Muscle layer of duodenum (tissue), 2 donors: Measurements from ENCODE around the gene RERE.

Source experiments
- H3K27ac ChIP-seq: one replicate; pipeline ENCODE4 v1.7.0; 2013; ENCODE audit warnings: mild to moderate bottlenecking, low read length
- H3K27me3 ChIP-seq: one replicate; pipeline ENCODE4 v1.7.0; 2013; ENCODE audit warnings: low read depth, mild to moderate bottlenecking, control low read depth, low read length
- H3K36me3 ChIP-seq, 2 donors: one replicate each; pipeline ENCODE4 v1.7.0; 2013; ENCODE audit warnings: low read length in 2 of 2, control low read depth in 1 of 2, mild to moderate bottlenecking in 1 of 2; ENCODE audit not compliant: insufficient read depth in 2 of 2, control insufficient read depth in 1 of 2
- H3K4me1 ChIP-seq, 2 donors: one replicate each; pipeline ENCODE4 v1.7.0; 2013; ENCODE audit warnings: low read length in 2 of 2, mild to moderate bottlenecking in 2 of 2, control low read depth in 1 of 2, moderate library complexity in 1 of 2; ENCODE audit not compliant: insufficient read depth in 2 of 2, control insufficient read depth in 1 of 2
- H3K4me3 ChIP-seq, 2 donors: one replicate each; pipeline ENCODE4 v1.7.0; 2013; ENCODE audit warnings: low read length in 2 of 2, low read depth in 1 of 2, mild to moderate bottlenecking in 1 of 2
- H3K9me3 ChIP-seq, 2 donors: one replicate each; pipeline ENCODE4 v1.7.0; 2013; ENCODE audit warnings: low read length in 2 of 2, control low read depth in 1 of 2, mild to moderate bottlenecking in 1 of 2; ENCODE audit not compliant: control insufficient read depth in 1 of 2
- donor health status: healthy.

The RERE gene

DNA sequence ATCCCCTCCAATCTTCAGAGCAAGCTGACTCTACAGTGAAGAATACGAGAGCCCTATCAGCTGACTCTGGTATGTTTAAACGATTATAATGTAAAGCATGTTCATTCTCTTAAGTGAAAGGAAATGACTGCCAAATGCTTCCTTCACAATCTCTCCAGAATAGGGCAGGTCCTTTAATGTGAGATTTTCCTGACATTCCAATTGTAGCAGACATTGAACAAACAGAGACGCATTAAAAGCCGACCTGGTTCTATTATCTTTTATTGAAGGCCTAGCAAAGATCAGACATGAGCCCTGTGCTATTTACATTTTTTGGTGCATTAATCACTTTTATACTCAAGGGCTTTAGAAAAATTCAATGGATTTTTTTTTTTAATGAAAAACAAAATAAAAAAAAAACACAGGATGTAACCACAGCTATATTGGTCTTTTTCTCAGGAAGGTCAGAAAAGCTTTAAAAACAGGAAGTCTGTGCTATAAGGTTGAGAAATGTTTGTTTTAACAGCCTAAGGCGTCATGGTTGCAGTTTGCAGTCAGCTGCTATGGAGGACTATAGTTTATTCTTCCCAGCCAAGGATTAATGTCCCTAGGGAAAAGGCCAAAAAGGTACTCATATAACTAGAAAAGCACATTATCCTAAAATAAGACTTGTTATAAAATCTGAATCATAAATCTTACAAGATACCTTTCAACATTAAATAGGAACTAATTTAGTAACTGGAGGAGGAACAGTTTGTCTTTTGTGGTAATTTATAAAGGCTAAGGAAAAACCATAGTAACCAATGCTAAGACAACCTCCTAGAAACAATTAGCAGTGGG, 104.8 kb downstream of the RERE start:
- H3K4me3 ChIP-seq: peak overlapping the region in 1 of 2 donors; percentile 37
- H3K4me1 ChIP-seq: peaks cover 11 to 25% of the 10 kb centered on the region in 2 donors
- no peaks in the 10 kb centered on the region for H3K36me3 ChIP-seq
- H3K27me3 ChIP-seq: no peaks in the 10 kb centered on the region
- H3K27ac ChIP-seq: peak overlapping the region; percentile 12
- no peaks in the 10 kb centered on the region for H3K9me3 ChIP-seq

DNA sequence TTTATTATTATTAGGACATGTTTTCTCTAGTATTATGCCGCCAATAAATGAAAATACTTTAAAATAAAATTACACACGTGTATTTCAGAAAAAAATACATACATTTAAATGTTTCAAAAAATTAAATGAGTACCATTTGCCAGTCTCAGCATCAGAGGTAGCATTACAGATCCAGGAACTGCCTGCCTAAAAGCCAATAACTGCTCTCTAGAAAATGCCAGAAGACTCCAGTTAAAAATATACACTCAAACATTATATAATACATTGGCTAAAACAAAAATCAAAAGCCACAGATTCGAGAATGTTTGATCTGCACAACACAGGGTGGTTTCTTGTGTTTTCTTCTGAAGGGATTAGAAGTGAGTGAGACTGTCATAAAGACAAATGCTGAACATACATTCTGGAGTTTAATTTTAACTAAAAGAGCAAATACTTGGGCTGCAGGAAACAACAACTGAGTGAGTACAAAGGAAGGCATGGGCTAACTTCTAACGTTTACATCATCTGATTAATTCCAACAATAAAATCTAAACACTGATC, 105.5 kb downstream of the RERE start:
- peak overlapping the region in 1 of 2 donors; percentile 37 for H3K4me3 ChIP-seq
- H3K27ac ChIP-seq: peak overlapping the region; percentile 12

DNA sequence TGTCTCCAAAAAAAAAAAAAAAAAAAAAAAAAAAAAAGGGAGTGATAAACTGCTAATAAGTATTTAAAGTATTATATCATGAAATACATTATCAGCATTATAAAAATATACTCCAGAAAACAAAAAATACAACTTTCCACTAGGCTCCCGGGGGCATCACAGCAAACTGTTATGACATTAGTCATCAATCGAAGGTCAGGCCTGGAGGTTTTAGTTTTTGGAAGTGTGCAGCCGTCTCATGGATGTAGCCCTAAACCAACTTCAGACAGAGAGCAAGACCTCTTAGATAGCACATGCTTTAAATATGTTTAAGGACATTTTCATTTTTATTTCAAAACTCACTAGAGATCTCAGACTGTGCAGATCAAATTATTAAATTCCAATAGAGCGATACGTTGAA, 106.3 kb downstream of the RERE start:
- Histone ChIP-seq H3K4me1 (peaks cover 11 to 31% of the 10 kb centered on the region in 2 donors), H3K27ac (no peak overlapping the region), H3K27me3 (no peaks in the 10 kb centered on the region)

More for the DNA sequence above, 105.5 kb downstream of the RERE start:
- no peaks in the 10 kb centered on the region for H3K36me3 ChIP-seq
- H3K27me3 ChIP-seq: no peaks in the 10 kb centered on the region
- no peaks in the 10 kb centered on the region for H3K9me3 ChIP-seq
- H3K4me1 ChIP-seq: peaks cover 11 to 29% of the 10 kb centered on the region in 2 donors

DNA sequence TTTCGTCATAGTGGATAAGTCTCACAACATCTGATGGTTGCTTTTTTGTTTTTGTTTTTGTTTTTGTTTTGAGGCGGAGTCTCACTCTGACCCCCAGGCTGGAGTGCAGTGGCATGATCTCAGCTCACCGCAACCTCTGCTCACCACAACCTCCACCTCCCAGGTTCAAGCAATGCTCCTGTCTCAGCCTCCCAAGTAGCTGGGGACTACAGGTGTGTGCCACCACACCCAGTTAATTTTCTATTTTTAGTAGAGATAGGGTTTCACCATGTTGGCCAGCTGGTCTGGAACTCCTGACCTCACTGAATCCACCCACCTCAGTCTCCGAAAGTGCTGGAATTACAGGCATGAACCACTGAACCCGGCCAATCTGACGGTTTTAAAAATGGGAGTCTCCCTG, 109.2 kb downstream of the RERE start:
- Histone ChIP-seq H3K27ac (no peak overlapping the region), H3K4me1 (peaks cover 11 to 38% of the 10 kb centered on the region in 2 donors)

More for the DNA sequence above, 106.3 kb downstream of the RERE start:
- no peaks in the 10 kb centered on the region for H3K9me3 ChIP-seq
- H3K36me3 ChIP-seq: no peaks in the 10 kb centered on the region
- no peak overlapping the region for H3K4me3 ChIP-seq

DNA sequence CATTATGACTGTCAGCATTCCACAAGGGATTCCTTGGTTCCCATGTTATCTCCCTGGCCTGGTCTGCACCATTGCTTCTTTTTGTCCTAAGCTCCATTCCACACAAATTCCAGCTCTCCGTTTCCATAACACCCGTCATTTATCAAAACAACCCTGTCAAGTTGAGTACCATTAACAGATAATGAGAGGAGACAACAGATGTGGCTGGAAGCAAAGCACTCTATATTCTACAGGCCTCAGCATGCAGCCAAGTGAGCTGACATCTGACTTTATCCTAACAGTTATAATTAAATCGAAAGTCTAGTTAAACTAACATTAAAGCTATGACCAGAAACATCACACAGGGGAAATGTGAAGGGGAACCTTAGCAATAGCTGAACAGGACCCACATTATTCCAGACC, 110.4 kb downstream of the RERE start:
- no peaks in the 10 kb centered on the region for H3K36me3 ChIP-seq
- no peaks in the 10 kb centered on the region for H3K27me3 ChIP-seq
- no peak overlapping the region for H3K27ac ChIP-seq
- peaks cover 4 to 31% of the 10 kb centered on the region in 2 donors for H3K4me1 ChIP-seq
- H3K9me3 ChIP-seq: no peaks in the 10 kb centered on the region
- no peak overlapping the region for H3K4me3 ChIP-seq

More for the DNA sequence above, 109.2 kb downstream of the RERE start:
- no peak overlapping the region for H3K4me3 ChIP-seq
- no peaks in the 10 kb centered on the region for H3K27me3 ChIP-seq
- H3K36me3 ChIP-seq: no peaks in the 10 kb centered on the region
- H3K9me3 ChIP-seq: no peaks in the 10 kb centered on the region

DNA sequence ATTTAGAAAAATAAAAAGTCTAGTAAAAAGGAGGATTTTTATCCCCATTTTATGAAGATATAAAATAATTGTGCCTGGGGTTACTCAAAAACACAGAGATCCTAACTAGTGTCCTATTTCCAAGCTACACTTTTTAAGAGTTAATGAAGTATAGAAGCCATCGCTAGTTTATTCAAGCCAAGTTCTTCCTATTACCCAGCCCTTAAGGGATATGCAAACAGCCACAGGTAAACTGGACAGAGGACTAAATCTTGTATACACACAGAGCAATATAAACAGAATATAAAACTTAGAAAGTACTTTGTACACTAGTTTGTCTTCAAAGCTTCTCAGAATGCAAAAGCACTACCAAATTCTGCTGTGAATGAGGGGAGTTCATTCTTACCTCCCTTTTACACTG, 111.1 kb downstream of the RERE start:
- Histone ChIP-seq H3K4me1 (peaks cover 8 to 29% of the 10 kb centered on the region in 2 donors), H3K4me3 (no peak overlapping the region), H3K9me3 (no peaks in the 10 kb centered on the region), H3K36me3 (no peaks in the 10 kb centered on the region), H3K27me3 (no peaks in the 10 kb centered on the region), H3K27ac (no peak overlapping the region)

DNA sequence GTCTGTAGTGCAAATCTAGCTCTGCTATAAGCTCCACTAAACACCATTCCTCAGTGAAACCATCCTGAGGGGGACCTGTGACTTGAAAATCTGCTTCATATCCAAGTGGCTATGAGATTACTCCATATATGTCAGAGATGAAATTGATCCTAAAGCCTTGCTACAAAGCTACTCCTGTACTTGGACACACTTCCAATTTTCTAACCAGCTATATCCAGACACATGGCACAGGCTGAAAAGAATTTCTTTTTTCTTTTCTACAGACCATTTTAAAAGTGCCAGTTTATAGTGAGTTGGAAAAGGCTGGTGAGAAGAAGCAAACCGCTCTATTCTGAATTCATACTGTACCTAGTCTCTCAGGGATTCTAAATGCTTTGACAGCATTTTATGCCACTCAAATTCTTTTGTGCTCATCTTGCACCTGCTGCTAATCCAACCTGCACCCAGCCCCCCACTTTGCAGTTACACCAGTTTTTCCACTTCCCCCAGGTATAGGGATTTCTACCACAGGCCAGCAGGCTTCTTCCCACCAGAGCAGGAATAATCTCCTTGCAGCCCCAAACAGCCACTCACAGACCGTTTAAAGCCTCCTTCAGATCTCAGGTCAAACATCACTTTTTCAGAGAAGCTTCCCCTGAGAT, 112.5 kb downstream of the RERE start:
- no peaks in the 10 kb centered on the region for H3K36me3 ChIP-seq
- H3K27ac ChIP-seq: no peak overlapping the region
- H3K4me3 ChIP-seq: no peak overlapping the region
- H3K9me3 ChIP-seq: no peaks in the 10 kb centered on the region
- H3K4me1 ChIP-seq: peaks cover 14 to 35% of the 10 kb centered on the region in 2 donors
- H3K27me3 ChIP-seq: no peaks in the 10 kb centered on the region

DNA sequence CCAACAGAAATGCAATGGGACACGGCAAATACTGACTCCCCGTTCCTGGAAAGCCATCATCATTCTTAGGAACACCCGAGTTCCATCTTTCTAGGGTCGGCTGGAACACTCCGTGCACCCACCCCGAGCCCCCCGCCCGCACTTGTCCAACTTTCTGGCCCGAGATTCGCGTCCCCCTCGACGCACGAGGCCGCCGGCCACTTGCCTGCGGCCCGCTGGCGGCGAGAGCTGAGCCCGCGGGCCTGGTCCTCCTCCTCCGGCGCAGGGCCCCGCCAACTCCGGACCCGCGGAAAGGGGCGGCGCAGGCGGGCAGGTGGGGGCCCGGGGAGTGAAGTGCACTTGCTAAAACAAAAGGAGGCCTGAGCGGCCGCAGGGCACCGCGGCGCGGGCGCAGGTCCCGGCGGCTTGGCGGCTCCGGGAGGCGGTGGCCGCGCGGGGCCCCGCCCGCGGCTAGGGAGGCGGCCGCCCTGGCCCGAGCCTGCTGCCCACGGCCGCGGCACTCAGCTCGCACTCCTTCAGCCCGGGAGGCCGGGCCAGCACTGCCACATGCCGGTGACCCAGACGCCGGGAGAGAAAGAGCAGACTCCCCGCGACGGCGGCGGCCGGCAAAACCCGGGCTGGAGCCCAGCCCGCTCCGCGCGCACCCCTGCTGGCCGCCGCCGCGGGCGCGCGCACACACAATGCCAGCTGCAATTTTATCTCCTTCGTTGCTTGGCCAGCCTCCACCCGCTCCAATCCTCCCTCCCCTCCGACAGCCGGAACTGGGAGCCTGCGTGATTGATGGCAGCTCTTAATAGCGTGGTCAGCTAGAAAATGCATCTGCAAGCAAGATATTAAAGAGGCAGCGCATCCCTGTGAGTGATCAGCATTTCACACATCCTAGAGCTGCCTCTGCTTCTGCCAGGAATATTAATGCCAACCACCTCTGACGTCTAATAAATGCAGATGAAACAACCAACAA, 114.3 kb downstream of the RERE start:
- Histone ChIP-seq H3K4me1 (peaks cover 16 to 35% of the 10 kb centered on the region in 2 donors), H3K4me3 (peak overlapping the region; percentile 26 to 70), H3K9me3 (no peaks in the 10 kb centered on the region), H3K27me3 (no peaks in the 10 kb centered on the region), H3K27ac (peak overlapping the region; percentile 3), H3K36me3 (no peaks in the 10 kb centered on the region)

DNA sequence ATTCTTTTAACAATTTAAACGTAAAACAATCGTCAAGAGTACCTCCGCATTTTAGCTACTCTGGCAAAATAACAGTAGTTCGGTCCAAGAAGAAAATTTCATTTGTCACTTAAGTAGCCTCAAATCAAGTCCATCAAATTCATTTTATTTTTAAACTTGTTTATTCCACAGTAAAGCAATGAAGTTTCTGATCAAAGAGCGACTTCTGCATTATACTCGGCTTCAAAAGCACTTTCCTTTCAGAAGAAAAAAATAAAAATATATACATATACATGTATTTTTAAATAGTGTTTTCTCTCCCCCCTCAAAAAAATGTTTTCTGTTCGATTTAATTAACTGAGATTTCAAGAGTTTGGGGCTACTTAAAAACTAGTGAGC, 115.0 kb downstream of the RERE start:
- Histone ChIP-seq H3K27ac (peak overlapping the region; percentile 3), H3K27me3 (no peaks in the 10 kb centered on the region), H3K36me3 (no peaks in the 10 kb centered on the region), H3K4me3 (peak overlapping the region; percentile 26 to 70), H3K9me3 (no peaks in the 10 kb centered on the region), H3K4me1 (peaks cover 17 to 35% of the 10 kb centered on the region in 2 donors)

DNA sequence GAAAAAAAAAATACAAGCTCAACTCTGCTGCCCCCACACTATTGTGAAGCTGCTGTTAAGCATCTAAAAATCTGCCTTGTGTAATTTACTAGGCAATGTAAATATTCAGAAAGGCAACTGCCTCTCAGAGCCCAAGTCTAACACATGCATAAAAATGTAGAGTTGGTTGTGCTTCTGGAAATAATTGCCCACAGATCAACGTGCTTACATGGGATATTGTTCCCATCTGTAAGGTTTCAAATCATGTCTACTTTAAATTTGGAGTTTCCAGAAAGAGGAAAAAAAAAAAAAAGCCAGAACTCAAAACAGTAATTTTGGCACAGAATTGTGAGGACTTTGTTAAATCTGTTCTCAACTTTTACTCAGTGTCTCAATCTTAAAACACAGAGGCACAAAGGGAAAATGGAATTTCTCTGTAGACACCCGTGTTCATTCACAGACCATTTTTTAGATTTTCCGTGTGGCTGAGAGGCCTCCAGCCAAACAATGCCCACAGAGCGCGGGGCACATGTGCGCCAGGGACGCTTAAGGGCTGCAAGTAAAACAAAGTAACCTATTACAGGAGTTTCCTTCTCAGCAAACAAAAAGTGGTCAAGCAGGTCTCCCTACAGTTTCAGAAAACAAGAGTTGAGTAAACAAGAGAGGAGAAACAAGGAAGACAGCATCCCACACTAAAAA, 115.5 kb downstream of the RERE start:
- H3K4me3 ChIP-seq: peak overlapping the region; percentile 26 to 70
- peak overlapping the region; percentile 3 for H3K27ac ChIP-seq
- peaks cover 17 to 30% of the 10 kb centered on the region in 2 donors for H3K4me1 ChIP-seq
- no peaks in the 10 kb centered on the region for H3K36me3 ChIP-seq
- no peaks in the 10 kb centered on the region for H3K9me3 ChIP-seq
- H3K27me3 ChIP-seq: no peaks in the 10 kb centered on the region
